Esophagus squamous epithelium (tissue), 5 donors: ENCODE results near the gene CEPT1. TPM values are rescaled to one million over a fixed set of nuclear protein-coding genes. Genes with fewer than 3 reads are reported as not detected.
"Not testable (repeated sequence)": the region's sequence is repeated elsewhere in the genome, so short reads cannot be mapped to it uniquely, and the experiment has no call there.

Experiments
- DNase-seq: peaks from one replicate; lab custom pipeline; 2025; lab: John Stamatoyannopoulos, UW
- H3K27ac ChIP-seq, 4 donors: fragments of 200-600 bp; sonication (generic); one replicate each; pipeline ENCODE4 v1.5.1; 2016 to 2019; ENCODE audit warnings: mild to moderate bottlenecking in 1 of 4
- H3K27me3 ChIP-seq, 4 donors: fragments of 200-600 bp; sonication (generic); 1 replicate in 3 of 4; 2 replicates in 1 of 4; pipeline versions ENCODE4 v1.5.1 to v1.6.0; 2017 to 2021; ENCODE audit warnings: antibody characterized with exemption in 1 of 4
- H3K36me3 ChIP-seq, 3 donors: fragments of 200-600 bp; sonication (generic); one replicate each; pipeline ENCODE4 v1.5.1; 2016 to 2019
- H3K4me1 ChIP-seq, 3 donors: fragments of 200-600 bp; sonication (generic); one replicate each; pipeline ENCODE4 v1.5.1; 2017 to 2019
- H3K4me3 ChIP-seq, 4 donors: fragments of 200-600 bp; sonication (generic); 1 replicate in 3 of 4; 2 replicates in 1 of 4; pipeline ENCODE4 v1.5.1; 2016 to 2019; ENCODE audit warnings: mild to moderate bottlenecking in 2 of 4, moderate library complexity in 1 of 4
- H3K9me3 ChIP-seq, 3 donors: fragments of 200-600 bp; sonication (generic); one replicate each; pipeline ENCODE4 v1.5.1; 2016 to 2019
- POLR2A ChIP-seq, 4 donors: fragments of 450-650 bp; IDR thresholded peaks; one replicate each; pipeline ENCODE4 v1.6.1; 2017; ENCODE audit warnings: antibody characterized with exemption in 4 of 4, mild to moderate bottlenecking in 4 of 4, moderate library complexity in 3 of 4
- WGBS, 2 donors: methylation state at CpG; one replicate each; pipeline ENCODE4 v1.1.5; 2018; 5-methylcytosine and 5-hydroxymethylcytosine counted together
- intact Hi-C: fragments of 100-400 bp; cut with DNase I; formaldehyde crosslinking; loops from one replicate; pipeline ENCODE4 v1.15.0; 2022
- total RNA-seq, 4 donors: library from RNA; depleted of rRNA; stranded (reverse); fragments of >200 nt; gene quantifications; one replicate each; pipeline ENCODE4 v1.1.0, GENCODE V29; 2016
- TF ChIP-seq, protein P1 (sequence below), 6 experiments: fragments of 450-650 bp in 4 of 6; fragments of 200-600 bp in 2 of 6; sonication (generic) in 2 of 6; IDR thresholded peaks; one replicate each; pipeline ENCODE4 v1.5.1; 2016 to 2019; ENCODE audit warnings: antibody characterized with exemption in 6 of 6, mild to moderate bottlenecking in 4 of 6, moderate library complexity in 4 of 6
- donor health status: DM: yes; HTN: yes; CAD: no.

The CEPT1 gene
- total RNA-seq, 4 donors from 2014 or later = 21.4 to 32.4 (median 26.8) TPM

GRCh38 chr1:111214074-111214801, 74.2 kb downstream of the CEPT1 start:
- WGBS, 2 donors = 57 to 62% methylated on average over 6 of the region's 6 CpGs

DNA sequence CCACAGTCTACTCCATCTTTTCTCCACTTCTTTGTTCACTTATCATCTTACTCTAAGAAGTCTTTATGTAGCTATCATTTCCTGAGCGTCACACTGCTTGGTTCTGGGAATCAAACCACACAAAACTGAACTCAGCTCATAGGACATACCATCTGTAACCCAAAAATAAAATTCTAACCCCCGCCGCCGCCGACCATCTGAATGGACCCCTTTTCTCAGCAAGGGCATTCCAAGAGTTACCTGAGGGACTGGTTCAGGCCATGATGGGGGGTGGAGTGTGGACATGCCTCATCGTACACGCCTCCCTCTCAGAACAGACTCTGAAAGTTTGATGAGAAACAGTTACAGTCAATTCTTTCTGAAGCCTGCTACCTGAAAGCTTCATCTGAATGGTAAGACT, 74.9 kb downstream of the CEPT1 start:
- TF ChIP-seq POLR2A (IDR thresholded peaks at IDR 0.05) = no peak
- TF ChIP-seq, protein P1, sequence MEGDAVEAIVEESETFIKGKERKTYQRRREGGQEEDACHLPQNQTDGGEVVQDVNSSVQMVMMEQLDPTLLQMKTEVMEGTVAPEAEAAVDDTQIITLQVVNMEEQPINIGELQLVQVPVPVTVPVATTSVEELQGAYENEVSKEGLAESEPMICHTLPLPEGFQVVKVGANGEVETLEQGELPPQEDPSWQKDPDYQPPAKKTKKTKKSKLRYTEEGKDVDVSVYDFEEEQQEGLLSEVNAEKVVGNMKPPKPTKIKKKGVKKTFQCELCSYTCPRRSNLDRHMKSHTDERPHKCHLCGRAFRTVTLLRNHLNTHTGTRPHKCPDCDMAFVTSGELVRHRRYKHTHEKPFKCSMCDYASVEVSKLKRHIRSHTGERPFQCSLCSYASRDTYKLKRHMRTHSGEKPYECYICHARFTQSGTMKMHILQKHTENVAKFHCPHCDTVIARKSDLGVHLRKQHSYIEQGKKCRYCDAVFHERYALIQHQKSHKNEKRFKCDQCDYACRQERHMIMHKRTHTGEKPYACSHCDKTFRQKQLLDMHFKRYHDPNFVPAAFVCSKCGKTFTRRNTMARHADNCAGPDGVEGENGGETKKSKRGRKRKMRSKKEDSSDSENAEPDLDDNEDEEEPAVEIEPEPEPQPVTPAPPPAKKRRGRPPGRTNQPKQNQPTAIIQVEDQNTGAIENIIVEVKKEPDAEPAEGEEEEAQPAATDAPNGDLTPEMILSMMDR (IDR thresholded peaks at IDR 0.05) = no peak
- intact Hi-C loops = no loop called here
- Histone ChIP-seq H3K36me3 (no peaks in the 10 kb centered on the region), H3K27me3 (no peaks in the 10 kb centered on the region), H3K4me3 (no peak overlapping the region), H3K4me1 (peaks cover 0 to 44% (median 11%) of the 10 kb centered on the region in 3 donors), H3K27ac (peak overlapping the region in 2 of 4 donors; percentile 46 to 51), H3K9me3 (no peaks in the 10 kb centered on the region)
- no peak for DNase-seq
- 68 to 74% methylated on average over 7 of the region's 7 CpGs for WGBS, 2 donors

More at GRCh38 chr1:111214074-111214801, 74.2 kb downstream of the CEPT1 start:
- Histone ChIP-seq H3K27ac (no peak overlapping the region), H3K4me1 (peaks cover 0 to 50% (median 11%) of the 10 kb centered on the region in 3 donors), H3K4me3 (no peak overlapping the region), H3K27me3 (no peaks in the 10 kb centered on the region), H3K36me3 (no peaks in the 10 kb centered on the region), H3K9me3 (no peaks in the 10 kb centered on the region)
- TF ChIP-seq, protein P1 (IDR thresholded peaks at IDR 0.05) = no peak
- TF ChIP-seq POLR2A (IDR thresholded peaks at IDR 0.05) = no peak
- intact Hi-C loops = no loop called here
- no peak for DNase-seq

- H3K9me3 ChIP-seq, intact Hi-C loops, DNase-seq, H3K36me3 ChIP-seq, H3K27me3 ChIP-seq, H3K4me3 ChIP-seq: not testable (repeated sequence)
- Histone ChIP-seq H3K4me1 (peaks cover 0 to 44% (median 11%) of the 10 kb centered on the region in 3 donors), H3K27ac (peak overlapping the region in 2 of 4 donors; percentile 46 to 51)
- 65 to 89% methylated on average over 2 of the region's 2 CpGs for WGBS, 2 donors
These were observed 75.3 kb downstream of the CEPT1 start for GRCh38 chr1:111215285-111215684.

DNA sequence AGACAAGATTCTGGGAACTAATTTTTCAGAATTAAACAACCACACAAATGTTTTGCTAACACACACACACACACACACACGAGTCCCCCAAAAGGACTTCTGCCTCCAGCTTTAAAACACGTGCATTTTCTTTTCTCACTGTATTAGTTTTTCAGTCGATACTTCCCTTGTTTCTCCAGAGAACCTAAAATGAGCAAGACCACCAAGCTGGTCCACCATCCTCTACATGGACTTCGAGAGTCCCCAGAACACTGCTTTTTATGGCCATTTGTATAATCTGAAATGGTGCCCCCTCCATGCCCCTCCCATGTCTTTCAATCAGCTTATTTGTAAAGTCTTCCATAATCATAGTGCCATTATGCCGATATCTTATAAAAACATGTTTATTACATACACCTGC, 76.7 kb downstream of the CEPT1 start:
- Histone ChIP-seq H3K27ac (peak overlapping the region in 1 of 4 donors; percentile 44), H3K9me3 (no peaks in the 10 kb centered on the region), H3K4me1 (peaks cover 5 to 58% (median 16%) of the 10 kb centered on the region in 3 donors), H3K36me3 (no peaks in the 10 kb centered on the region), H3K27me3 (no peaks in the 10 kb centered on the region), H3K4me3 (no peak overlapping the region)
- DNase-seq = no peak
- TF ChIP-seq, protein P1 (IDR thresholded peaks at IDR 0.05) = no peak
- no peak for TF ChIP-seq POLR2A (IDR thresholded peaks at IDR 0.05)
- WGBS, 2 donors = 77 to 85% methylated on average over 5 of the region's 5 CpGs
- intact Hi-C loops = no loop called here

DNA sequence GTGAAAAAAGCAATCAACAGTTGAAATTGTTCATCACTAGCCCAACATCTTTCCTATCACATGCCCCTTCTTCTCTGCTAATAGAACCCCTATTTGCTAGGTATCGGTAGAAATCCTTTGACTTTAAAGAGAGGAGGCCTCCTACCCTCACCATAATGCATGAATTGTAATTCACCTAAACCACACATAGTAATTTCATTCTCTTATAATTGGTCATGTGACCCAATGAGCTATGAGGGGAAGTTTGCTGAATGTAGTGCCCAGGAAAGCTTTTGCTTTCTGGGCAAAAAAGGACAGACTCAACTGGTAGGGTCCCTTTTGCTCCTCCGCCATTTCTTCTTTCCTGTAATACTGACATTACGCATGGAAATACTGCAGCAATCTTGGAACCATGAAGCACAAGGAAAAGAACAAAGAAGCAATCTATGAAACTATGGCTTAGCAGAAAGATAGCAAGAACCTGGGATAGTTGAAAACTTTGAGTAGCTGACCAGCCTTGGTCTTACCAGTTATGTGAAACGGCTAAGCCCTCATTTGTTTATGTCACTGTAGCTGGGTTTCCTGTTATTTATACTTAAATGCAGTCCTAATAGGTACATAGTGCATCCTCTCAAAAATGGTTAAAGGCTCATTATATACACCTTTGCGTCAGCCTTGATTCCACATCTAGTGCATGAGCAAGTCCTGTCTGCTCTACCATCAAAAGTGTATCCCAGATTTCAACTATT, 77.3 kb downstream of the CEPT1 start:
- H3K4me1 ChIP-seq = peaks cover 9 to 64% (median 19%) of the 10 kb centered on the region in 3 donors
- intact Hi-C loops = no loop called here
- H3K27ac ChIP-seq = peak overlapping the region in 1 of 4 donors; percentile 11

More for the DNA sequence above, 77.3 kb downstream of the CEPT1 start:
- H3K36me3 ChIP-seq = no peaks in the 10 kb centered on the region
- no peak for DNase-seq
- TF ChIP-seq, protein P1 (IDR thresholded peaks at IDR 0.05) = no peak
- peak in 1 of 4 donors; percentile 23 for TF ChIP-seq POLR2A (IDR thresholded peaks at IDR 0.05)
- H3K4me3 ChIP-seq = no peak overlapping the region
- 66 to 68% methylated on average over 5 of the region's 5 CpGs for WGBS, 2 donors
- H3K27me3 ChIP-seq = no peaks in the 10 kb centered on the region
- no peaks in the 10 kb centered on the region for H3K9me3 ChIP-seq
